ENCODE measurements around the gene UNC13A.

DNA sequence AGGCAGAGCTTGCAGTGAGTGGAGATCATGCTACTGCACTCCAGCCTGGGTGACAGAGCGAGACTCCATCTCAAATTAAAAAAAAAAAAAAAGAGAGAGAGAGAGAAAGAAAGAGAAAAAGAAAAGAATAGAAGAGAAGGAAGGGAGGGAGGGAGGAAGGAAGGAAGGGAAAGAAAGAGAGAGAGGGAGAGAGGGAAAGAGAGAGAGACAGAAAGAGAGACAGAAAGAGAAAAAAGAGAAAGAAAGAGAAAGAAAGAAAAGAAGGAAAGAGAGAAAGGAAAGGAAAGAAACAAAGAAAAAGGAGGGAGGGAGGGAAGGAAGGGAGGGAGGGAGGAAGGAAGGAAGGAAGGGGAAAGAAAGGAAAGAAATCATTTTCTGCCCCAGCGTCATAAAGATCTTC is 7.0 kb upstream of the UNC13A start:
- TF ChIP-seq, protein P1, sequence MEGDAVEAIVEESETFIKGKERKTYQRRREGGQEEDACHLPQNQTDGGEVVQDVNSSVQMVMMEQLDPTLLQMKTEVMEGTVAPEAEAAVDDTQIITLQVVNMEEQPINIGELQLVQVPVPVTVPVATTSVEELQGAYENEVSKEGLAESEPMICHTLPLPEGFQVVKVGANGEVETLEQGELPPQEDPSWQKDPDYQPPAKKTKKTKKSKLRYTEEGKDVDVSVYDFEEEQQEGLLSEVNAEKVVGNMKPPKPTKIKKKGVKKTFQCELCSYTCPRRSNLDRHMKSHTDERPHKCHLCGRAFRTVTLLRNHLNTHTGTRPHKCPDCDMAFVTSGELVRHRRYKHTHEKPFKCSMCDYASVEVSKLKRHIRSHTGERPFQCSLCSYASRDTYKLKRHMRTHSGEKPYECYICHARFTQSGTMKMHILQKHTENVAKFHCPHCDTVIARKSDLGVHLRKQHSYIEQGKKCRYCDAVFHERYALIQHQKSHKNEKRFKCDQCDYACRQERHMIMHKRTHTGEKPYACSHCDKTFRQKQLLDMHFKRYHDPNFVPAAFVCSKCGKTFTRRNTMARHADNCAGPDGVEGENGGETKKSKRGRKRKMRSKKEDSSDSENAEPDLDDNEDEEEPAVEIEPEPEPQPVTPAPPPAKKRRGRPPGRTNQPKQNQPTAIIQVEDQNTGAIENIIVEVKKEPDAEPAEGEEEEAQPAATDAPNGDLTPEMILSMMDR (IDR thresholded peaks at IDR 0.05) = no peak
- TF ChIP-seq POLR2A (IDR thresholded peaks at IDR 0.05) = no peak

All from sigmoid colon (tissue), 3 donors.